SU-DHL-6 (cell line): ENCODE data around the gene VPS37C.

Experiments
- H2AFZ ChIP-seq: fragments of 200-600 bp; sonication (generic); 2 replicates; pipeline ENCODE4 v1.6.1; 2014; ENCODE audit warnings: low read depth, mild to moderate bottlenecking, moderate library complexity, mixed read lengths, antibody characterized with exemption, low read length; ENCODE audit not compliant: severe bottlenecking
- H3F3A ChIP-seq: fragments of 200-600 bp; shearing (Covaris generic); 2 replicates; pipeline ENCODE4 v1.6.0; 2016; ENCODE audit warnings: antibody characterized with exemption, mild to moderate bottlenecking; ENCODE audit not compliant: insufficient read depth
- H3K27ac ChIP-seq: fragments of 200-600 bp; sonication (generic); 2 replicates; pipeline ENCODE4 v1.5.1; 2016; ENCODE audit warnings: low read depth, mild to moderate bottlenecking, low read length, moderate library complexity, mixed read lengths
- H3K27me3 ChIP-seq: fragments of 200-600 bp; sonication (generic), shearing (Covaris generic); 2 replicates; pipeline ENCODE4 v1.6.0; 2014; ENCODE audit warnings: mild to moderate bottlenecking, low read length
- H3K36me3 ChIP-seq: fragments of 200-600 bp; sonication (generic); 2 replicates; pipeline ENCODE4 v1.6.1; 2014; ENCODE audit warnings: mild to moderate bottlenecking, low read length, mixed read lengths
- H3K4me2 ChIP-seq: fragments of 300-600, 200-600 bp; shearing (Covaris generic), sonication (generic); 2 replicates; pipeline ENCODE4 v1.6.0; 2014; ENCODE audit warnings: low read length, low read depth, mild to moderate bottlenecking; ENCODE audit not compliant: poor library complexity, severe bottlenecking
- H3K4me3 ChIP-seq: fragments of 200-600 bp; sonication (generic); 2 replicates; pipeline ENCODE4 v1.5.1; 2014; ENCODE audit warnings: antibody characterized with exemption, low read length, mild to moderate bottlenecking, mixed read lengths; ENCODE audit not compliant: insufficient read depth, poor library complexity, severe bottlenecking
- H3K79me2 ChIP-seq: fragments of 200-600 bp; sonication (generic); 2 replicates; pipeline ENCODE4 v1.6.1; 2014; ENCODE audit warnings: mild to moderate bottlenecking, low read length, moderate library complexity; ENCODE audit not compliant: insufficient read depth
- H3K9ac ChIP-seq: fragments of 200-600 bp; sonication (generic); 2 replicates; pipeline ENCODE4 v1.7.0; 2014; ENCODE audit warnings: mild to moderate bottlenecking, low read length
- H3K9me2 ChIP-seq: fragments of 200-600 bp; sonication (generic); replicated peaks from 2 replicates; pipeline ENCODE4 v1.6.1; 2014; ENCODE audit warnings: low read length; ENCODE audit not compliant: insufficient read depth
- H3K9me3 ChIP-seq: fragments of 200-600 bp; sonication (generic); 2 replicates; pipeline ENCODE4 v1.6.1; 2014; ENCODE audit warnings: low read length, mixed read lengths; ENCODE audit not compliant: insufficient read depth
- H4K20me1 ChIP-seq: fragments of 200-600 bp; sonication (generic); 2 replicates; pipeline ENCODE4 v1.6.1; 2014; ENCODE audit warnings: low read depth, mild to moderate bottlenecking, antibody characterized with exemption, low read length, moderate library complexity, mixed read lengths
- EZH2phosphoT487 ChIP-seq: fragments of 200-600 bp; sonication (generic), shearing (Covaris generic); conservative IDR thresholded peaks from 2 replicates; pipeline ENCODE4 v1.6.1; 2018; ENCODE audit warnings: mild to moderate bottlenecking, antibody characterized with exemption, low read length, moderate library complexity, mixed read lengths
- TF ChIP-seq, protein P1 (sequence below): fragments of 200-600 bp; sonication (generic); IDR thresholded peaks from one replicate; pipeline ENCODE4 v1.5.1; 2017; ENCODE audit warnings: antibody characterized with exemption, mild to moderate bottlenecking, low read length, moderate library complexity; ENCODE audit not compliant: insufficient read depth, poor library complexity, severe bottlenecking

Gene VPS37C

DNA sequence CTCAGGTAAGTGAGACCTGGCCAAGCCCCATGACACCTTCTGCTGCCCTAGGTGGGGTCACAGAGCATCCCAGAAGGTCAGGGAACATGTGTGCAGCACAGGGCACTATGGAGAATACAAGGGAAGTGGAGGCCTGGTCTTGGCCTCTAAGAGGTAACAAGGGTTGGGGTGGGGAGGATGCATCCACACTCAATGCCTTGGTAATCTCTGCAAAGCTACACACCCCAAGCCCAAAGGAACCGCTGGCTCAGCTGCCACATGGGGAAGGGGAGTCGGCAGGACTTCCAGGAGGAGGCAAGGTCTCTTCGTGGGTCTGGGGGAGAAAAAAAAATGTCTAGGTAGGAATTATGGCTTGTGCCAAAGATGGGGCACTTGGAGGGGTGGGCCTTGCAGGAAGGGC is 41.7 kb downstream of the VPS37C start:
- no peaks in the 10 kb centered on the region for H3K27me3 ChIP-seq
- H3F3A ChIP-seq = no peaks in the 10 kb centered on the region
- H3K4me3 ChIP-seq = no peak overlapping the region
- no peaks in the 10 kb centered on the region for H3K79me2 ChIP-seq
- H3K9ac ChIP-seq = no peak overlapping the region
- H4K20me1 ChIP-seq = no peaks in the 10 kb centered on the region
- no peaks in the 10 kb centered on the region for H3K9me3 ChIP-seq
- H3K36me3 ChIP-seq = no peaks in the 10 kb centered on the region
- H3K27ac ChIP-seq = no peak overlapping the region
- H3K9me2 ChIP-seq = no peaks in the 10 kb centered on the region
- no peak overlapping the region for H2AFZ ChIP-seq
- TF ChIP-seq, protein P1, sequence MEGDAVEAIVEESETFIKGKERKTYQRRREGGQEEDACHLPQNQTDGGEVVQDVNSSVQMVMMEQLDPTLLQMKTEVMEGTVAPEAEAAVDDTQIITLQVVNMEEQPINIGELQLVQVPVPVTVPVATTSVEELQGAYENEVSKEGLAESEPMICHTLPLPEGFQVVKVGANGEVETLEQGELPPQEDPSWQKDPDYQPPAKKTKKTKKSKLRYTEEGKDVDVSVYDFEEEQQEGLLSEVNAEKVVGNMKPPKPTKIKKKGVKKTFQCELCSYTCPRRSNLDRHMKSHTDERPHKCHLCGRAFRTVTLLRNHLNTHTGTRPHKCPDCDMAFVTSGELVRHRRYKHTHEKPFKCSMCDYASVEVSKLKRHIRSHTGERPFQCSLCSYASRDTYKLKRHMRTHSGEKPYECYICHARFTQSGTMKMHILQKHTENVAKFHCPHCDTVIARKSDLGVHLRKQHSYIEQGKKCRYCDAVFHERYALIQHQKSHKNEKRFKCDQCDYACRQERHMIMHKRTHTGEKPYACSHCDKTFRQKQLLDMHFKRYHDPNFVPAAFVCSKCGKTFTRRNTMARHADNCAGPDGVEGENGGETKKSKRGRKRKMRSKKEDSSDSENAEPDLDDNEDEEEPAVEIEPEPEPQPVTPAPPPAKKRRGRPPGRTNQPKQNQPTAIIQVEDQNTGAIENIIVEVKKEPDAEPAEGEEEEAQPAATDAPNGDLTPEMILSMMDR = no peak
- TF ChIP-seq EZH2phosphoT487 = no peak
- no peak overlapping the region for H3K4me2 ChIP-seq

- no peaks in the 10 kb centered on the region for H3K9me2 ChIP-seq
- no peaks in the 10 kb centered on the region for H3F3A ChIP-seq
- H2AFZ ChIP-seq = no peak overlapping the region
- H4K20me1 ChIP-seq = no peaks in the 10 kb centered on the region
- H3K9ac ChIP-seq = no peak overlapping the region
- no peak for TF ChIP-seq EZH2phosphoT487
- TF ChIP-seq, protein P1 = no peak
- no peak overlapping the region for H3K4me2 ChIP-seq
- H3K36me3 ChIP-seq = no peaks in the 10 kb centered on the region
- H3K27ac ChIP-seq = no peak overlapping the region
- no peaks in the 10 kb centered on the region for H3K9me3 ChIP-seq
- H3K79me2 ChIP-seq = no peaks in the 10 kb centered on the region
- H3K27me3 ChIP-seq = no peaks in the 10 kb centered on the region
- H3K4me3 ChIP-seq = no peak overlapping the region
These were observed 42.2 kb downstream of the VPS37C start for GRCh38 chr11:61119055-61119454.

DNA sequence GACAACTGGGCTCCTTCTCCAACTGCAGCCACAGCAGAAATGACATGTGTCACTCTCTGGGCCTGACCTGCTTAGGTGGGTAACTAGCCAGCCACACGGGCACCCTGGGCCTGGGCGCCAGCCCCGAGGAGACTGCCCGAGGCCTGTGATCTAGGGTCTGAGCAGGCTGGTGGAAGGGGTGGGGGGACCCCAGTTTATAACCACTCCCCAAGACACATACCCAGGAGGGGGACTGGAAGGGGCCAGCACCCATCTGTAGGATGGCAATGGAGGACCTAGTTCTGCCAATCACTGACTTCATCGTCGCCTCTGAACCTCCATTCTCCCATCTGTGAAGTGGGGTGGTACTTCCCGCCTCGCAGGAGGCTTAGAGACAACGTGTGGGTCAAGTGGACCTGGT is 42.8 kb downstream of the VPS37C start:
- Histone ChIP-seq H4K20me1 (no peaks in the 10 kb centered on the region), H3K9me3 (no peaks in the 10 kb centered on the region), H3F3A (no peaks in the 10 kb centered on the region), H3K27me3 (no peaks in the 10 kb centered on the region), H2AFZ (no peak overlapping the region), H3K79me2 (no peaks in the 10 kb centered on the region), H3K4me2 (no peak overlapping the region), H3K36me3 (no peaks in the 10 kb centered on the region), H3K9ac (no peak overlapping the region), H3K9me2 (no peaks in the 10 kb centered on the region), H3K4me3 (no peak overlapping the region), H3K27ac (no peak overlapping the region)
- TF ChIP-seq EZH2phosphoT487 = no peak
- TF ChIP-seq, protein P1 = no peak
